ENCODE measurements around the gene SLAIN2. TPM values are rescaled to one million over a fixed set of nuclear protein-coding genes. Genes with fewer than 3 reads are reported as not detected.

Gene SLAIN2
- total RNA-seq, 2 donors from 2014 or later, result 70.2 to 98.5 TPM

GRCh38 chr4:48360285-48361011 lies 19.1 kb downstream of the SLAIN2 start:
- Histone ChIP-seq H3K9ac (ENCODE audit: low read depth in 2 of 2, low read length in 2 of 2) (no peak overlapping the region), H3K27ac (no peak overlapping the region), H3K36me3 (no peaks in the 10 kb centered on the region), H3K9me3 (no peaks in the 10 kb centered on the region), H3K27me3 (no peaks in the 10 kb centered on the region), H3K4me3 (no peak overlapping the region), H3K4me1 (no peaks in the 10 kb centered on the region)
- no peak for DNase-seq
- intact Hi-C loops (cut with DNase I), result no loop called here
- TF ChIP-seq CTCF (IDR thresholded peaks at IDR 0.05), result no peak

GRCh38 chr4:48361012-48361400 lies 19.7 kb downstream of the SLAIN2 start:
- no peaks in the 10 kb centered on the region for H3K9me3 ChIP-seq
- H3K9ac ChIP-seq (ENCODE audit: low read depth in 2 of 2, low read length in 2 of 2), result no peak overlapping the region

GRCh38 chr4:48366611-48367010 lies 25.3 kb downstream of the SLAIN2 start:
- H3K4me3 ChIP-seq, result no peak overlapping the region
- peaks cover 9% of the 10 kb centered on the region for H3K4me1 ChIP-seq
- H3K27ac ChIP-seq, result no peak overlapping the region
- intact Hi-C loops (cut with DNase I), result no loop called here
- H3K9ac ChIP-seq (ENCODE audit: low read depth in 2 of 2, low read length in 2 of 2), result no peak overlapping the region
- no peak for TF ChIP-seq CTCF (IDR thresholded peaks at IDR 0.05)
- H3K27me3 ChIP-seq, result no peaks in the 10 kb centered on the region
- no peaks in the 10 kb centered on the region for H3K9me3 ChIP-seq
- DNase-seq, result no peak
- no peaks in the 10 kb centered on the region for H3K36me3 ChIP-seq

More at GRCh38 chr4:48361012-48361400, 19.7 kb downstream of the SLAIN2 start:
- H3K4me1 ChIP-seq, result no peaks in the 10 kb centered on the region
- no peak overlapping the region for H3K27ac ChIP-seq
- intact Hi-C loops (cut with DNase I), result no loop called here
- H3K36me3 ChIP-seq, result no peaks in the 10 kb centered on the region
- H3K4me3 ChIP-seq, result no peak overlapping the region
- no peaks in the 10 kb centered on the region for H3K27me3 ChIP-seq
- TF ChIP-seq CTCF (IDR thresholded peaks at IDR 0.05), result no peak
- DNase-seq, result no peak

- intact Hi-C loops (cut with DNase I), result no loop called here
- no peak for TF ChIP-seq CTCF (IDR thresholded peaks at IDR 0.05)
- no peak overlapping the region for H3K27ac ChIP-seq
These were observed 25.7 kb downstream of the SLAIN2 start for GRCh38 chr4:48367016-48367415.

GRCh38 chr4:48368389-48368788 lies 27.1 kb downstream of the SLAIN2 start:
- DNase-seq, result no peak
- H3K9ac ChIP-seq (ENCODE audit: low read depth in 2 of 2, low read length in 2 of 2), result no peak overlapping the region
- H3K36me3 ChIP-seq, result no peaks in the 10 kb centered on the region
- H3K4me1 ChIP-seq, result peaks cover 9% of the 10 kb centered on the region
- no peak overlapping the region for H3K27ac ChIP-seq
- intact Hi-C loops (cut with DNase I), result no loop called here
- H3K9me3 ChIP-seq, result no peaks in the 10 kb centered on the region
- no peak for TF ChIP-seq CTCF (IDR thresholded peaks at IDR 0.05)
- H3K27me3 ChIP-seq, result no peaks in the 10 kb centered on the region
- H3K4me3 ChIP-seq, result no peak overlapping the region

More at GRCh38 chr4:48367016-48367415, 25.7 kb downstream of the SLAIN2 start:
- Histone ChIP-seq H3K9ac (ENCODE audit: low read depth in 2 of 2, low read length in 2 of 2) (no peak overlapping the region), H3K9me3 (no peaks in the 10 kb centered on the region), H3K36me3 (no peaks in the 10 kb centered on the region), H3K27me3 (no peaks in the 10 kb centered on the region), H3K4me1 (peaks cover 9% of the 10 kb centered on the region), H3K4me3 (no peak overlapping the region)
- DNase-seq, result peak; percentile 31
